ENCODE measurements around the gene AGMAT.
"Not testable (repeated sequence)": the region's sequence is repeated elsewhere in the genome, so short reads cannot be mapped to it uniquely, and the experiment has no call there.

The AGMAT gene

DNA sequence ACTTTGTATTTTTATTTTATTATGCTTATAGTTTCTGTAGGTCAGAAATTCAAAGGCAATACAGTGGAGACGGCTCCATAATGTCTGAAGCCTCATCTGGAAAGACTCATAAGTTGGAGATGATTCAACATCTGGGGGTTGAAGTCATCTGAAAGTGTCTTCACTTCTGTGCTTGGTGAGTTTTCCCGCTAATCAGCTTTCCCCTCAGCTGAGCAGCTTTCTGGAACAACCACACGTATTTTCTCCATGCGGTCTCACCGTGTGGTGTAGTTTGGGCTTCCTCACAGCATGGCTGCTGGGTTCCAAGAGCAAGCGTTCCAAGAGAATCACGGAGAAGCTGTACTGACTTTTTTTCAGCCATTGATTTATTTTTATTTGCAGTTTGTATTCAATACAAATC lies 24.8 kb upstream of the AGMAT start:
- DNase-seq = no peak

DNA sequence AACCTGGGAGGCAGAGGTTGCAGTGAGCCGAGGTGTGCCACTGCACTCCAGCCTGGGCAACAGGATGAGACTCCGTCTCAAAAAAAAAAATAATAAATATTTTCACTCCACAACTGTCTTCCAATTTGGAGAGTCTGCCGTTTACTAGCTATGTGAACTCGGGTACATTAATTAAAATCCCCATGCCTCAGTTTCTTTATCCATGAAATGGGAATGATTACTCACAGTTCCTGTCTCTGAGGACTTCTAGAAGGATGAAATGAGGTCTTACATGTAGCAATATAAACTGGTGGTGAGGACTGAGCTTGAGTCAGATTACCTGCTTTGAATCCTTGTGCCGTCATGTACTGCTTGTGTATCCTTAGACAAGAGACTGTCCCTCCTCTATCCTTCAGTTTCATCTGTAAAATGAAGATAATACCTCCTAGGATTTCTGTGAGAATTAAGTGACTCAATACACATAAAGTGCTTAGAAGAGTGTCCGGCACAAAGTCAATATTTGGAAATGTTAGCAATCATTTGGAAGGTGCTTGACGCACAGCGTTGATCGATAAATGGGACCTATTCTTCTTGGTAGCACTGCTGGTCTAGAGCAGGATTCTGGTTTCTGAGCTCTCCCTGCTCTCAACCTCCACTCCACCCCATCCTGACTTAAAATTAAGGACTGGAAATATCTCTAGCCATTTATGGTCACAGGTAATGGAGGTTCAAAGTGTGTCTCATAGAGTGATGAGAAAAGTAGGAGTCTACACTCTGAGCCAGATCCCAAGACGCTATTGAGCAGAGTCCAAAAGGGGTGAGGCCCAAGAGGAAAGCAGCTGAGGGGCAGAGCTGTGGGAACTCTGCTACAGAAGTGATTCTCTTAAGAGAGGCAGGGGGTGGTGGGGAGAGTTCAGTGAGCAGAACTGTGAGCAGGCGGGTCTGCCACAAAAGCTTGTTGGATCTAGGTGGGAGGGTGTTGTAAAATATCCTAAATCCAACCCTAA lies 20.8 kb upstream of the AGMAT start:
- DNase-seq = no peak

DNA sequence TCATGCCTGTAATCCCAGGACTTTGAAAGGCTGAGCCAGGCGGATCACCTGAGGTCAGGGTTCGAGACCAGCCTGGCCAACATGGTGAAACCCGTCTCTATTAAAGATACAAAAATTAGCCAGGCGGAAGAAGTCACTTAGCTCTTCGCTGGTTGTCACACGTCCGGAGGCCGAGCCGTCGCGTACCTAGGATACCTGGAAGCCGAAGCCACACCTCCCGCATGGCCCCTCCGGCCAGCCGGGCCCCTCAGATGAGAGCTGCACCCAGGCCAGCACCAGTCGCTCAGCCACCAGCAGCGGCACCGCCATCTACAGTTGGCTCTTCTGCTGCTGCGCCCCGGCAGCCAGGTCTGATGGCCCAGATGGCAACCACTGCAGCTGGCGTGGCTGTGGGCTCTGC lies 19.5 kb upstream of the AGMAT start:
- DNase-seq = not testable (repeated sequence)

DNA sequence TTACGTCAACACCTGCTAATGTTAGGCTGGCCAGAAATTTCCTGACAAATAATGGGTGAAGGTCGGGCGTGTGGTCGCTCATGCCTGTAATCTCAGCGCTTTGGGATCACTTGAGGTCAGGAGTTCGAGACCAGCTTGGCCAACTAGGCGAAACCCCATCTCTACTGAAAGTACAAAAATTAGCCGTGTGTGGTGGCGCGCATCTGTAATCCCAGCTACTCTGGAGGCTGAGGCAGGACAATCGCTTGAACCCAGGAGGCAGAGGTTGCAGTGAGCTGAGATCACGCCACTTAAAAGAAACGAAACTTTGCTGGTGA lies 19.1 kb upstream of the AGMAT start:
- DNase-seq = not testable (repeated sequence)

DNA sequence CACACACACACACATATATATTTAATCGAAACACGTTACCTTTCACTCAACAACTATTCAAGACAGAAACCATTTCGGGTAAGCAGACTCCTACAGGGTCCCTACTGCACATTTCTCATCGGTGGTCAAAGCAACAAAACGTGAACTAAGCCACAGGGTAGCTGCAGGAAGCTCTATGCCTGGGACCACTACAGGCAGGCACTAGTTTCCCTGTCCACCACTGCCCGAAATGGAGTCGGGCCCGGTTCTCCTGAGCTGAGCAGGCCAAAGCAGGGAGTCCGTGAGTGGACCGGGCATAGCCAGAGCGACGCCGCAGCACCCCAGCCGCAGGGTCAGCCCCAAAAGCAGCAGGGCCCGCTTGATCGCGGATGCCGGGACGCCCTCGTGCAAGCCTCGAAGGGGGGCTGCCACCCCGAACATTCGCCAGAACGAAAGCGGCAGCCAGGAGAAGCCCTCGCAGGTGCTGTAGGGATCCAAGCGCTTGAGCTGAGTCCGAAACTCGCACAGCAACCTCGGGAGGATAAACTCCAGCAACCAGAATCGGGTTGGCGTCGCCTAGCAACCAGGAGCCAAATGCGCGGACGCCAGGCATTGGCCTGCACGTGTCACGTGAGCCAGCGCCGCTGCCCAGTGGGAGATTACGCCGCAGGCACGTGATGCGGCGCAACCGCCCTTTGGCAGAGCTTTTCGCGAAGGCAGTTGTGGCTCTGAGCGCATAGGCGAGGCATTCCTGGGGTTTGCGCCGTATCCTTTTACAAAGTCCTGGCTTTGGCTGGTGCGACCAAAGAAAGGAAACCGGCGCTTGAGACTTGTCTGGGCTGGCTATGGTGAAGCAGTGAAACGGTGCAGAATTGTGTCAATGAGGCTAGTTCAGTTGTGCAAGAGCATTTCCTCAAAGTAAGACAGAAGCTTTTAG lies 18.5 kb upstream of the AGMAT start:
- DNase-seq = peak; percentile 94 to 99

DNA sequence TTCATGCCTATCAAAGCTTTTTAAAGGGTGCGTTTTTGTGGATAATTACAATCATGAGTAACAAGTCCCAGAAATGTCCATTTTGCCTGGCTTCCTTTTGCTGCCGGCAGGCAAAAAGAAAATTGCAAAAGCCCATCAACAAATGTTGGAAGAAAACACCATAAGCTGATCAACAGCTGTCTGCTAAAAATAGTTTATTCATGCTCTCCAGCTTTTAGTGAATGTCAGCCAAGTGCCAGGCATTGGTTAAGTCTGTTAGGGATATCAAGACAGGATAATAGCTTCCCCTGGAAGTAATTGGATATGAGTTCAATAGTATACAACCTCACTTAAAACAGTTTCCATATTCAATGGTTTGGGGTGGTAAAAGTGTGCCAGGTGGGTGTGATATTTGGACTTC lies 13.6 kb upstream of the AGMAT start:
- no peak for DNase-seq

DNA sequence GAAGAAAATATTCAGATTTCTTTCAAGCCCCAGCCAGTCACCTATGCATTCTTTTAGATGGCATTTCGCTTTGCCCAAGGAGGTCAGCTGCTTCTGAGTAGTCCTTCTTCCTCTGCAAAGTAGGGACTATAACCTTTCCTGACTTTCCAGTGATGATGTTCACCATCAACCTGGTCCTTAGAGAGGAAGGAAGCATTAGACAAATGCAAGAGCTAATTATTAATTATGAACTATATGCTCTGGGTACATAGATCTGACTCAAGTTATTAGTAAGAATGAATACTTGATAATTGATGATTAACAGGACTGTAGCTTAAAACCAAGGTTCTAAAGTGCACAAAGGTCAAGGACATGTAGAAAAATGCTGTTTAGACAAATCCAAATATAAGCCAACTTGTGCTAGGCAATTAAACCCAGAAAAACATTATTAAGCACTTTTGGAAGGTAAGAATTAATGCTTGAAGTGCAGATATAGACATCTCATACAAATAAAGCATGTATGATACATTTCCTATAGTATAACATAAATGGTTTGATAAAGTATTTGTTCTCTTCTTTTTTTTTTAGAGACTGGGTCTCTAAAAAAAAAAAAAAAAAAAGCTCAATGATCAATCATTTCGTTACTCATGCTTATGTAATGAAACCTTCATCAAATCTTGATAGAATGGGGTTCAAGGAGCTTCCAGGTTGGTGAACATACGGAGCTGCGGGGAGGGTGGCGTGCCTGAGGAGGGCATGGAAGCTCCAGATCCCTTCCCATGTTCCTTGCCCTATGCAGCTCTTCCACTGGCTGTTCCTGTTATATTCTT lies 11.2 kb upstream of the AGMAT start:
- no peak for DNase-seq

DNA sequence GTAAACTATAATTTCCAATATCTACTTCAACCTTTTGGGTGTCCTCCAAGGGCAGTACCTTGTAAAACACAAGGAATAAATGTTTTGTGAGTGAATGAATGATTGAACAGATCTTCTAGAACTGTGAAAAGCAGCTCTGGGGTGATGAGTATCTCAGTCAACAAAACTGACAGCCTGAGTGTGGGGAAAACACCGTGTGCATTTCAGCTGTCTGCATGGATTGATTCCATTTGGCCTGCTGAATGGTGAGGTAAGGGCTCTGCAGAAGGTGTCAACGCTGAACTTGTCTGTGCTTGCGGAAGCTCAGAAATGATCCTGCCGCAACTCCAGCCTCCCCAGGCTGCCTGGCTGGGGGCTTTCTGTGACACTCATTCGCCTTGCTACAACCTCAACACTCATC lies 7.4 kb upstream of the AGMAT start:
- DNase-seq = no peak

DNA sequence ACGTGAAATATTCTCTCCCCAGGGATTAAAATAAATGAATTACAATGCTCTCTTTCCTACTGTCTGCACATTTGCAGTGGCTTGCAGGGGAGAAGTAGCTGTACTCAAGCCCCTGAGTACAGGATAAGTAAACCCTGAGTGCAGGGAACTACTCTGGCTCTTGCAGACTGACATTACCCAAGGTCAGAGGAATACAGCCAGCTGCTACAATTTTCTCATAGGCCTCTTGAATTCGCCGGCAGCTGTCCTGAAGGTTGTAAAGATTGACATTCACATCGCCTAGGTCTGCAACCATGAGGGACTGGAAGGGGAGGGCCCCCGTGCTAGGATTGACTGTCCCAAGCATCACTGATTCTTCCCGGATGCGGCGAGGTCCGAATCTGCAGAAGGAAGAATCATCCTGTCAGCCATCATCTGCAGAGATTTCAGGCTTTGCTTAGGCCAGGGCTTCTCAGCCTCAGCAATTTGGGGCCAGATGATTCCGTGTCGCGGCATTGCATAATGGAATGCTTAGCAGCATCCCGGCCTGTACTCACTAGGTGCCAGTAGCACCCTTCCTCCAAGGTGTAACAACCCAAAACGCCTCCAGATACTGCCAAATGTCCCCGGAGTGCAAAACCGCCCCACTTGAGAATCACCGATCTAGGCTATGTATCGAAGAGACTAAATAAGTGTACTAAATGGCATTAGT lies 1.7 kb downstream of the AGMAT start:
- no peak for DNase-seq

DNA sequence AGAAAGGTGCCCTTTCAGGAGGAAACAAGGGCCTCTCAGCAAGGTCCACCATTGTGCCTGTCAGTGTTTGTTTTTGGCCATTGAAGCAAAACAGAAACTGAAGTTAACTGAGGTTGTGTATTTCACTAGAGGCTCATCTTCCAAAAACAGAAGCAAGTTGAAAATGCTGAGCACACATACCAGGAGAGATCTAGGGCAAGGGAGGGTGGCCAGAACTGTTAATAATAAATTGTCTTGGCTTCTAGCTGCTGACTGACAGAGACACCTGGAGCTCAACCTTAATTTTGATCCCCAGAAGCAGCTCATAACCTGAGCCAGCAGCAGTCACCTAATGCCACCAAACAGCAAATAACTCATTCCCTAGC lies 5.2 kb downstream of the AGMAT start:
- no peak for DNase-seq

DNA sequence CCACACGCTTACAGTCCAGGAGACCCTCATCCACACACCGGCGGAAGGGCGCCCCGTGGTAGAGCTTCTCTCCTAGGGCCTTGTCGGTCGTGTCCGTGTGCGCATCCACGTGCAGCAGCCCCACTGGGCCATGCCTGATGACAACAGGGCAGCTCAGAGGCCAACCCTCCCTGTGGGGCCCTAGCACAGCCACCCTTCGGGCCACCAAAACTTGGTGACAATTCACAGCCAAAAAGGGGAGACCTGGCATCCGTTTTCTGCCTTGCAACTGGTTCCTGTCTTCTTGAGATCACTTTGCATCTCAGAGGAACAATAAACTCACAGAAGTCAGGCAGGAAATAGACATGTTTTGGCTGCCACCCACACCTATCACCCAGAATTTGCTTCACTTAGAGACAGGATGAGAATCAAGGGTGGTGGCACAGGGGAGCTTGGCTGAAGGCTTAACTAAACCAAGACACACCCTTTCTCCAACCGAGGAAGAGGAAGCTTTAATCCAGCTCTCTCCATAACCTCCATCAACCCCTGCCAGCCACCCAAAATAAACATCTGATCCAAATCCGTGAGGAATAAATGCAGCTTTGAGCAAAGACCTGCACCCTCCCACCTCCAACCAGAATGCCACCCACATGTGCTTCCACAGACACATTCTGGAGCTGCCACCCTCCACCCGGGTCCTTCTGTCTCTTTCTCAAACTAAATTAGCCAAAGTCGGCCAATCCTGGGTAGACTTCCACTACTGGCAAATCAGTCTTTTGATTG lies 5.7 kb downstream of the AGMAT start:
- DNase-seq = no peak

DNA sequence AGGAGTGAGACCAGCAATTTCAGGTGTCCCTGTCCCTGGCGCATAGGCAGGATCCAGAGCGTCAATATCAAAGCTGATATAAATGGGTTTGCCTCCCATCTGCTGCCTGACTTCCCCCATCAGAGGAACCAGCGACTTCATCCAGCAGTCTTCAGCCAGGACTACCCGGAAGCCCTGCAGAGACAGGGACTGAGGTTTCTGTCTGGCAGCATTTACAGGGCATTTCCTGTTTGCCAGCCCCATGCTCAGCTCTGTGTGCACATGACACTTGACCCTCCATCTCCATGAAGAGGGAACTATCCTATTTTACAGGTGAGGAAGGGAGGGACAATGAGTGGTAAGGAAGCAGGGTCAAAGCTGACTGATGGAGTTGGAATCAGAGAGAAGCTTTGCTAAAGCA lies 7.2 kb downstream of the AGMAT start:
- no peak for DNase-seq

DNA sequence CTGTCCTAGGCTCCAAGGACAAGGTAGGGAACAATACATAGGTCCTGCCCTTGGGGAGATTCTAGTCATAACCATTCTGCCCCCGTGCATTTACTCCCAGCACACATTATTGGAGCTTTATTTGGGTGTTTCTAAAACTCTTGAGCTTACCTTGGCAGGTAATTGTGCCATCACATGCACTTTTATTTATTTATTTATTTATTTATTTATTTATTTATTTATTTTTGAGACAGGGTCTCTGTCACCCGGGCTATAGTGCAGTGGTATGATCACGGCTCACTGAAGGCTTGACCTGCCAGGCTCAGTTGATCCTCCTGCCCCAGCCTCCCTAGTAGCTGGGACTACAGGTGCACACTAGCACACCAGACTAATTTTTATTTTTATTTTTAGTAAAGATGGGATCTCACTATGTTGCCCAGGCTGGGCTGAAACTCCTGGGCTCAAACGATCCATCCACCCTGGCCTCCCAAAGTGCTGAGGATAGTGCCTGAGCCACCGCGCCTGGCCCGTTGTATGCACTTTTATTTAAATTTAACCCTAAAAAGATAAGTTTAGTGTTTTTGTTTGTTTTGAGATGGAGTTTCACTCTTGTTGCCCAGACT lies 9.2 kb downstream of the AGMAT start:
- no peak for DNase-seq

DNA sequence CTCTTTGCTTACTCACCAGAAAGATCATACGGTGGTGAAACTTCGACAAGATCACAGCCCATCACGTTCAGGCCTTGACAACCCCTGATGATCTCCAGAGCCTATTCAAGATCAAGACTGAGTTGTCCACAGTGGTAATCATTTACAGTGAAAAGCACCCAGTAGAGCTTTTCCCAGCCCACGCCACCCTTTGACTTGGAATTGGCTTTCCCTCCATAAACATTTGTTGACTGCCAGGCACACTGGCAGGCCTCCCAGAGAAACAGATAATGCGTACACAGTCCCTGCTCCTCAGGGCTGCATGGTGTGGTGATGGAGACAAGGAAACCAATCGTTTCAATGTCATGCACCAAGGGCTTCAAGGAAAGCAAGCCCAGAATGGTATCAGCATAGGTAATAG lies 10.1 kb downstream of the AGMAT start:
- no peak for DNase-seq

DNA sequence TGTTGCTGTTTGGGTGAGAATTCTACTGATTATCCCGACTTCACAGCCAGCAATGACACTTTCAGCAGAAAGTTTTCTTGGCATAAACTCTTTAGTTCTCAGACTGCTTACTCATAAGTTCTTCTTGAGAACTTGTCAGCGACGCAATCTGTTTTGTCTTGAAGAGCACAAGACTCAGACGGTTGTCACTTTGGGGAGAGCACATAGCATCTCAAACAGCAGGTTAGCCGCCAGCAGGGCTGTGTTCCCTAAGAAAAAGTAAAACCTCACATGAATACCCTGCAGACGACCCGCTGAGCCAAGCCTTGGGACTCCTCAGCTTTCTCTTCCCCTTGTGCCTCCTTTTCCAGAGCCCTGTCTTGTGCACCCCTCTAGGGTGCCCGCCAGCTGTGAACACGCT lies 11.4 kb downstream of the AGMAT start:
- no peak for DNase-seq

DNA sequence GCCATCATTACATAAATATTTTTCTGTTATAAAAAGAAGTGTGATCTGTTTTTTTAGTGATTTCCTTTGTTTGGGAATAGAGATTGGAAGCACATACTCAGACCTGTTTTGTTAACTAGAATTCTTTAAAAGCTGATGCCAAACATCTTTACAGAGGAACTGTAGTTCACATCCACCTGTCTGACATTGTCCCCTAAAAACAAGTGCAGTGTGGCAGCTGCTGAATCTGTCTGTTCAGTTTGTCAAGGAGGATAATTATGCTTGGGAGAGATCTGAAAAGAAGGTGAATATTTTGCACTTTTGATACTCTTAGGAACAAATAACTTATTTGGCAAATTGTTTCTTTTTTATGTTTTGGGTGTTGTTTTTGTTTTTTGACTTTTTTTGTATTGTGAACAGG lies 13.6 kb downstream of the AGMAT start:
- DNase-seq = no peak

DNA sequence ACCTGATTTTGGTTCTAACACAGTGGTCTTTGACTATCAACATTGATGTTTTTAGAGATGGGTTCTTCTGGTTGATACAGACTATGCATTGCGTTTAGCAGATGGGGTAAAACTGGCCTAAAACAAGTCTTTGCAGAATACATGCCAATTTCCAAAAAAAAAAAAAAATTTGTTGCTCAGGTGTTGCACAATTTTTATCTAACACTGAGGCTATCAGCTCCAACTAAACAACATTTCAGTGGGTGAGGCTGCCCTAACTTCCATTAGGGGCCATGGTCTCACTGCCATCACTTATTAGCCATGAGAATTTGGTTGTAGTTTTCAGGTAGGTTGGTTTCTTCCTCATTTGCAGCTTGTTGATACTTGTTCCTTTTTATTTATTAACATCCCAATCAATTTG lies 14.0 kb downstream of the AGMAT start:
- DNase-seq = no peak

DNA sequence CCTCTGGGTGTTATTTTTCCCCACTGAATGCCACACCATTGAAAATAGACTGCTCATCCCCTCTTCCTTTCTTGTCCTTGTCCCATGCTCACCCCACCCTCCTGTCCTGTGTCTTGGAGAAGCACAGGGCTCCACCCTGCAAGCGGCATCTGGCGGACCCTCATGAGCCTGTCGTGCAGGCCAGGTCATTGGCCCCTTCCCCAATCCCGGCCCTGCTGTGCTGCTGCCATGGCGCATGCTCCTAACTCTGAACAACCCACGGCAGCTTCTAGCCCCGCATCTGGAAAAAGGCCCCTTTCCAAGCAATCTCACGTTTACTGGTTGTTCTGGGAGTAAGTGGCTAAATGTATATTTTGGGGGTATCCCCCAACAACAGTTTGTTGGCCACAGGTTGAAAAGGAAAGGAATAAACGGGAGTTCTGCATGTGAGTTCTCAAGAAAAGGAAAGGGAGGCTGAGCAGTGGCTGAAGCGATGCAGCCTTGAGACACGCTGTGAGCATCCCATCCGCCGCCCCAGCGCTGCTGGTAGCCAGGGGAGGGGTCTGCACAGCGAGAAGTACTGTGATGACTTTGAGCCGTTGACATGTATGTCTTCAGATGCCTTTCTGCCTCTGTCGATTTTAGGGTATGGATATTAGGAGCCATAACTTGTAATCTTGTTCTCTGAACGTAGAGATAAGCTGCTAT lies 16.3 kb downstream of the AGMAT start:
- no peak for DNase-seq

DNA sequence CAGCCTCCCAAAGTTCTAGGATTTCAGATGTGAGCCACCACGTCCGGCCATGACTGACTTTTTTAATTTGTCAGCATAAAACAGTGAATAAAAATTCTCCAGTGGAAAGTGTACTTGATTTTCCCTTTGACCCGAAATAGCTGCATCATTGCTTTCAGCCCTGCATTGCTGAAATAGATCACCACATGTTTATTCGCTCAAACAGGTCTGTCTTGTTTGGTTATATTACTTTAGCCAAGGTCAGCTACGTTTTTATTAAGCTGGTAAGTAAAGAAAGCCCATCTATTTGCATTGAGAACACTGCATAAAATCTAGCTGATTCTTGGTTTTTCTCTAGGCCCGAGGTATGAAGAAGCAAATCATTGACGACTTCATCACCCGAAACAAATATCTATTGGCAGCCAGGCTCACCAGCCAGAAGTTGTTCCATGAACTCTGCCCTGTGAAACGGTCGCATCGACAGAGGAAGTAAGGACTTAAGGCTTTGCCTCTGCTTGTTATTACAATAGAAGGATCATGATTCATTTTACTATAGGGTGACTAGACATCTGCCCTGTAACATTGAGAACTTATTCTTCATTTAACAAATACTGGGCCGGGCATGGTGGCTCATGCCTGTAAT lies 25.6 kb downstream of the AGMAT start:
- DNase-seq = no peak

DNA sequence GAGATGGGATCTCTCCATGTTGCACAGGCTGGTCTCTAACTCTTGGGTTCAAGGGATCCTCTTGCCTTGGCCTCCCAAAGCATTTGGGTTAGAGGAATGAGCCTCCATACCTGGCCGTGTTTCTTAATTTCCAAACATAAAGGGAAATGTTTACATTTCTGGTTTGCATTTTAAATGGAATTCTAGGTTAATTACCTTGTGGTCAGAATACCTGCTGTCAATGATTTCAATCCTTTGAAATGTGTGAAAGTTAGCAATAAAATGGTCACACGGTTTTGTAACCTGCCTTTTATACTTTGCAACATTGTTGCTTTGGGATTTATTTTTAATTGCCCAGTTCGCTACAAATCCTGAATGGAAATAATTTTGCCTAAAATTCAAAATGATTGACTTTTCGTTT lies 26.3 kb downstream of the AGMAT start:
- no peak for DNase-seq

All from NCI-H446 (cell line).